Fibroblast of upper back skin (primary cell): ENCODE measurements around the gene B4GALT4.
"Not testable (repeated sequence)": the region's sequence is repeated elsewhere in the genome, so short reads cannot be mapped to it uniquely, and the experiment has no call there.

Experiments used
- DNase-seq: peaks from one replicate; pipeline ENCODE4 v3.0.0-alpha.2; 2013

The B4GALT4 gene

GRCh38 chr3:119240591-119241434 is at the start of gene B4GALT4:
B4GALT4 (minus strand) TSS chr3:119240878; CDS start chr3:119230099, 10,779 bp downstream.
- DNase-seq = peak; percentile 86

GRCh38 chr3:119289404-119289770 is 48.7 kb upstream of the B4GALT4 start:
- no peak for DNase-seq

GRCh38 chr3:119288669-119289403 is 48.2 kb upstream of the B4GALT4 start:
- DNase-seq = no peak

- DNase-seq = no peak
Observed at GRCh38 chr3:119279584-119280243, 39.0 kb upstream of the B4GALT4 start.

- DNase-seq = no peak
Observed at GRCh38 chr3:119279101-119279554, 38.5 kb upstream of the B4GALT4 start.

GRCh38 chr3:119276680-119277079 is 36.0 kb upstream of the B4GALT4 start:
- no peak for DNase-seq

- not testable (repeated sequence) for DNase-seq
Observed at GRCh38 chr3:119270212-119270611, 29.5 kb upstream of the B4GALT4 start.

GRCh38 chr3:119261055-119261454 is 20.4 kb upstream of the B4GALT4 start:
- no peak for DNase-seq

GRCh38 chr3:119259821-119260220 is 19.1 kb upstream of the B4GALT4 start:
- DNase-seq = no peak

- no peak for DNase-seq
Observed at GRCh38 chr3:119258915-119259314, 18.2 kb upstream of the B4GALT4 start.

- DNase-seq = peak; percentile 49
Observed at GRCh38 chr3:119257654-119258410, 17.2 kb upstream of the B4GALT4 start.

GRCh38 chr3:119257111-119257510 is 16.4 kb upstream of the B4GALT4 start:
- DNase-seq = no peak

GRCh38 chr3:119255214-119255613 is 14.5 kb upstream of the B4GALT4 start:
- DNase-seq = no peak

- no peak for DNase-seq
Observed at GRCh38 chr3:119245778-119246177, 5.1 kb upstream of the B4GALT4 start.

GRCh38 chr3:119243712-119244111 is 3.0 kb upstream of the B4GALT4 start:
- DNase-seq = no peak

GRCh38 chr3:119243058-119243529 is 2.4 kb upstream of the B4GALT4 start:
- DNase-seq = not testable (repeated sequence)

- not testable (repeated sequence) for DNase-seq
Observed at GRCh38 chr3:119242387-119243057, 1.8 kb upstream of the B4GALT4 start.

GRCh38 chr3:119240101-119240590 is 532 bp downstream of the B4GALT4 start:
- DNase-seq = no peak

- DNase-seq = no peak
Observed at GRCh38 chr3:119239206-119239820, 1.4 kb downstream of the B4GALT4 start.

- no peak for DNase-seq
Observed at GRCh38 chr3:119238363-119238762, 2.3 kb downstream of the B4GALT4 start.

- DNase-seq = peak; percentile 23
Observed at GRCh38 chr3:119237299-119237698, 3.4 kb downstream of the B4GALT4 start.
